HAP-1 (cell line): ENCODE measurements around the gene PPFIA1.
A peak's percentile ranks its signal among the peaks of the same experiment; 100 is the strongest.

Experiments
- DNase-seq, 2 experiments: peaks; one replicate each; pipeline ENCODE4 v3.0.0-alpha.2; 2016 to 2020; ENCODE audit warnings: low spot score in 2 of 2
- H3K27me3 ChIP-seq: fragments of 250-450 bp; sonication (Bioruptor Pico); 2 replicates; pipeline ENCODE4 v1.5.1; 2020; ENCODE audit warnings: low read depth, mild to moderate bottlenecking, moderate library complexity
- H3K36me3 ChIP-seq: fragments of 250-450 bp; sonication (Bioruptor Pico); replicated peaks from 2 replicates; pipeline ENCODE4 v1.5.1; 2020; ENCODE audit warnings: mild to moderate bottlenecking
- H3K4me1 ChIP-seq: fragments of 250-450 bp; sonication (Bioruptor Pico); 2 replicates; pipeline ENCODE4 v1.5.1; 2020; ENCODE audit warnings: mild to moderate bottlenecking
- H3K4me3 ChIP-seq: fragments of 250-450 bp; sonication (Bioruptor Pico); 2 replicates; pipeline ENCODE4 v1.5.1; 2020; ENCODE audit warnings: mild to moderate bottlenecking, moderate library complexity
- H3K9me3 ChIP-seq: fragments of 250-450 bp; sonication (Bioruptor Pico); 2 replicates; pipeline ENCODE4 v1.5.1; 2020; ENCODE audit warnings: mild to moderate bottlenecking, moderate library complexity
- in situ Hi-C: fragments of 300-500 bp; cut with MboI; formaldehyde crosslinking; loops from 3 replicates; pipeline ENCODE4 v1.14.3; 2020; ENCODE audit warnings: low sequenced_read_pairs, inconsistent platforms, mixed read lengths

Gene PPFIA1

GRCh38 chr11:70422692-70423522, 152.4 kb downstream of the PPFIA1 start:
- no peaks in the 10 kb centered on the region for H3K9me3 ChIP-seq
- no peaks in the 10 kb centered on the region for H3K27me3 ChIP-seq
- H3K36me3 ChIP-seq, result peaks cover 81% of the 10 kb centered on the region
- in situ Hi-C loops, result no loop called here
- H3K4me1 ChIP-seq, result no peaks in the 10 kb centered on the region
- H3K4me3 ChIP-seq, result no peak overlapping the region
- no peak for DNase-seq

- Histone ChIP-seq H3K27me3 (no peaks in the 10 kb centered on the region), H3K9me3 (no peaks in the 10 kb centered on the region), H3K4me3 (no peak overlapping the region), H3K4me1 (no peaks in the 10 kb centered on the region), H3K36me3 (peaks cover 80% of the 10 kb centered on the region)
- in situ Hi-C loops, result no loop called here
- DNase-seq, result peak in 1 of 2 experiments; percentile 24
These were observed 153.3 kb downstream of the PPFIA1 start for GRCh38 chr11:70423523-70424505.

- no peaks in the 10 kb centered on the region for H3K9me3 ChIP-seq
- H3K27me3 ChIP-seq, result no peaks in the 10 kb centered on the region
- no peaks in the 10 kb centered on the region for H3K4me1 ChIP-seq
- H3K36me3 ChIP-seq, result peaks cover 81% of the 10 kb centered on the region
- in situ Hi-C loops, result no loop called here
- no peak overlapping the region for H3K4me3 ChIP-seq
- peak in 1 of 2 experiments; percentile 26 for DNase-seq
These were observed 154.4 kb downstream of the PPFIA1 start for GRCh38 chr11:70424765-70425344.

GRCh38 chr11:70427436-70427835, 156.9 kb downstream of the PPFIA1 start:
- Histone ChIP-seq H3K27me3 (no peaks in the 10 kb centered on the region), H3K4me1 (no peaks in the 10 kb centered on the region), H3K9me3 (no peaks in the 10 kb centered on the region), H3K36me3 (peaks cover 82% of the 10 kb centered on the region), H3K4me3 (no peak overlapping the region)
- DNase-seq, result no peak
- in situ Hi-C loops, result no loop called here

- DNase-seq, result no peak
- H3K4me1 ChIP-seq, result no peaks in the 10 kb centered on the region
- H3K9me3 ChIP-seq, result no peaks in the 10 kb centered on the region
- peaks cover 86% of the 10 kb centered on the region for H3K36me3 ChIP-seq
- H3K4me3 ChIP-seq, result no peak overlapping the region
- H3K27me3 ChIP-seq, result no peaks in the 10 kb centered on the region
- in situ Hi-C loops, result no loop called here
These were observed 158.4 kb downstream of the PPFIA1 start for GRCh38 chr11:70428701-70429427.

- no peaks in the 10 kb centered on the region for H3K27me3 ChIP-seq
- H3K36me3 ChIP-seq, result peaks cover 86% of the 10 kb centered on the region
- H3K4me3 ChIP-seq, result no peak overlapping the region
- no peaks in the 10 kb centered on the region for H3K4me1 ChIP-seq
- in situ Hi-C loops, result no loop called here
- no peak for DNase-seq
- H3K9me3 ChIP-seq, result no peaks in the 10 kb centered on the region
These were observed 158.9 kb downstream of the PPFIA1 start for GRCh38 chr11:70429428-70429705.

GRCh38 chr11:70429724-70430521, 159.4 kb downstream of the PPFIA1 start:
- in situ Hi-C loops, result no loop called here
- DNase-seq, result no peak
- H3K27me3 ChIP-seq, result no peaks in the 10 kb centered on the region
- no peaks in the 10 kb centered on the region for H3K9me3 ChIP-seq
- no peaks in the 10 kb centered on the region for H3K4me1 ChIP-seq
- no peak overlapping the region for H3K4me3 ChIP-seq
- H3K36me3 ChIP-seq, result peaks cover 83% of the 10 kb centered on the region

GRCh38 chr11:70430671-70431574, 160.4 kb downstream of the PPFIA1 start:
- in situ Hi-C loops, result no loop called here
- H3K4me3 ChIP-seq, result no peak overlapping the region
- H3K4me1 ChIP-seq, result no peaks in the 10 kb centered on the region
- H3K27me3 ChIP-seq, result no peaks in the 10 kb centered on the region
- H3K9me3 ChIP-seq, result no peaks in the 10 kb centered on the region
- peaks cover 79% of the 10 kb centered on the region for H3K36me3 ChIP-seq
- DNase-seq, result no peak

GRCh38 chr11:70431611-70432010, 161.1 kb downstream of the PPFIA1 start:
- H3K36me3 ChIP-seq, result peaks cover 78% of the 10 kb centered on the region
- DNase-seq, result no peak
- H3K27me3 ChIP-seq, result no peaks in the 10 kb centered on the region
- no peaks in the 10 kb centered on the region for H3K9me3 ChIP-seq
- no peaks in the 10 kb centered on the region for H3K4me1 ChIP-seq
- no peak overlapping the region for H3K4me3 ChIP-seq
- in situ Hi-C loops, result no loop called here

GRCh38 chr11:70432065-70432464, 161.6 kb downstream of the PPFIA1 start:
- H3K4me3 ChIP-seq, result no peak overlapping the region
- DNase-seq, result no peak
- in situ Hi-C loops, result no loop called here
- H3K4me1 ChIP-seq, result no peaks in the 10 kb centered on the region
- peaks cover 77% of the 10 kb centered on the region for H3K36me3 ChIP-seq
- no peaks in the 10 kb centered on the region for H3K9me3 ChIP-seq
- H3K27me3 ChIP-seq, result no peaks in the 10 kb centered on the region

- Histone ChIP-seq H3K4me1 (no peaks in the 10 kb centered on the region), H3K27me3 (no peaks in the 10 kb centered on the region), H3K36me3 (peaks cover 76% of the 10 kb centered on the region), H3K4me3 (no peak overlapping the region), H3K9me3 (no peaks in the 10 kb centered on the region)
- in situ Hi-C loops, result no loop called here
- DNase-seq, result no peak
These were observed 162.1 kb downstream of the PPFIA1 start for GRCh38 chr11:70432580-70432979.

- H3K27me3 ChIP-seq, result no peaks in the 10 kb centered on the region
- H3K36me3 ChIP-seq, result peaks cover 73% of the 10 kb centered on the region
- no peaks in the 10 kb centered on the region for H3K4me1 ChIP-seq
- H3K9me3 ChIP-seq, result no peaks in the 10 kb centered on the region
- H3K4me3 ChIP-seq, result no peak overlapping the region
- in situ Hi-C loops, result no loop called here
- DNase-seq, result no peak
These were observed 162.5 kb downstream of the PPFIA1 start for GRCh38 chr11:70433038-70433437.
